ENCODE results near the gene MYOM1.

- TF ChIP-seq CTCF (conservative IDR thresholded peaks at IDR 0.05 in 1 of 2, IDR thresholded peaks at IDR 0.05 in 1 of 2; ENCODE audit: extremely low read depth in 1 of 2, insufficient read depth in 1 of 2, low read depth in 1 of 2, low read length in 2 of 2) = no peak
- TF ChIP-seq EZH2 (IDR thresholded peaks at IDR 0.05; ENCODE audit: borderline replicate concordance, low read length) = no peak
Measured at GRCh38 chr18:3103576-3103975, 116.2 kb downstream of the MYOM1 start.

Data from mammary epithelial cell (primary cell).